GM19372 (cell line): ENCODE data around the gene EFNA3.
"Not testable (repeated sequence)": the region's sequence is repeated elsewhere in the genome, so short reads cannot be mapped to it uniquely, and the experiment has no call there.

ENCODE experiments used
- ATAC-seq: cut with Tn5 transposase; IDR thresholded peaks from one replicate; pipeline ENCODE4 v1.9.1; 2021; ENCODE audit warnings: mild to moderate bottlenecking, low read depth, moderate library complexity; ENCODE audit not compliant: unreplicated experiment

Gene EFNA3

GRCh38 chr1:155107309-155108264 lies 28.9 kb downstream of the EFNA3 start:
- no peak for ATAC-seq

GRCh38 chr1:155108296-155108695 lies 29.7 kb downstream of the EFNA3 start:
- ATAC-seq = no peak

- ATAC-seq = no peak
These were observed 31.7 kb downstream of the EFNA3 start for GRCh38 chr1:155110381-155110780.

- no peak for ATAC-seq
These were observed 32.2 kb downstream of the EFNA3 start for GRCh38 chr1:155110826-155111225.

- no peak for ATAC-seq
These were observed 34.9 kb downstream of the EFNA3 start for GRCh38 chr1:155113450-155113980.

- no peak for ATAC-seq
These were observed 37.6 kb downstream of the EFNA3 start for GRCh38 chr1:155116113-155116764.

- no peak for ATAC-seq
These were observed 39.0 kb downstream of the EFNA3 start for GRCh38 chr1:155117610-155118009.

- ATAC-seq = not testable (repeated sequence)
These were observed 39.5 kb downstream of the EFNA3 start for GRCh38 chr1:155118090-155118489.

- ATAC-seq = no peak
These were observed 41.6 kb downstream of the EFNA3 start for GRCh38 chr1:155120253-155120652.

- ATAC-seq = no peak
These were observed 42.6 kb downstream of the EFNA3 start for GRCh38 chr1:155121249-155121648.

GRCh38 chr1:155122308-155122707 lies 43.7 kb downstream of the EFNA3 start:
- no peak for ATAC-seq

- no peak for ATAC-seq
These were observed 45.2 kb downstream of the EFNA3 start for GRCh38 chr1:155123801-155124200.

GRCh38 chr1:155124503-155125463 lies 46.1 kb downstream of the EFNA3 start:
- no peak for ATAC-seq

- no peak for ATAC-seq
These were observed 46.9 kb downstream of the EFNA3 start for GRCh38 chr1:155125511-155125945.

GRCh38 chr1:155125946-155126555 lies 47.4 kb downstream of the EFNA3 start:
- ATAC-seq = no peak

GRCh38 chr1:155126556-155127104 lies 48.0 kb downstream of the EFNA3 start:
- no peak for ATAC-seq

GRCh38 chr1:155127105-155127966 lies 48.7 kb downstream of the EFNA3 start, which contains the start of gene EFNA1:
TSS of gene EFNA1 (plus strand) at chr1:155127876. CDS start at chr1:155127978, 102 bp downstream.
- no peak for ATAC-seq

- no peak for ATAC-seq
These were observed 49.5 kb downstream of the EFNA3 start for GRCh38 chr1:155127967-155128754.
